Activated CD8-positive, alpha-beta T cell treated with anti-CD3 and anti-CD28 coated beads, Interleukin-2, amount 10 ng/mL, durations not matched to agents 7 days and 5 days (primary cell): ENCODE results near the gene ANKRD29. TPM values are rescaled to one million over a fixed set of nuclear protein-coding genes. Genes with fewer than 3 reads are reported as not detected.

ENCODE experiments used
- total RNA-seq, 2 experiments: library from RNA; stranded (reverse); gene quantifications; one replicate each; pipeline ENCODE4 v1.2.3, GENCODE V29; 2021

ANKRD29 gene
- total RNA-seq, 2 experiments from 2014 or later: not detected

Other genes with a start within 250 kb of the ANKRD29 start
- gene RIOK3, start 209.6 kb downstream of the ANKRD29 start, total RNA-seq: 10 to 100 TPM; 53.6 to 69.3 TPM
- 10 to 100 TPM; 47.6 to 48.3 TPM for gene RMC1, start 159.4 kb downstream of the ANKRD29 start, total RNA-seq
- 10 to 100 TPM; 34.6 to 35.0 TPM for gene NPC1, start 76.4 kb downstream of the ANKRD29 start, total RNA-seq
- 1 to 10 TPM in 1 of 2 experiments, under 1 TPM in 1; 0.63 to 1.4 TPM for gene LAMA3, start 26.5 kb upstream of the ANKRD29 start, total RNA-seq